ENCODE measurements around the gene NAAA. TPM values are rescaled to one million over a fixed set of nuclear protein-coding genes. Genes with fewer than 3 reads are reported as not detected.

Gene NAAA
- total RNA-seq, 4 donors from 2014 or later, result 54.2 to 93.5 (median 68.5) TPM

DNA sequence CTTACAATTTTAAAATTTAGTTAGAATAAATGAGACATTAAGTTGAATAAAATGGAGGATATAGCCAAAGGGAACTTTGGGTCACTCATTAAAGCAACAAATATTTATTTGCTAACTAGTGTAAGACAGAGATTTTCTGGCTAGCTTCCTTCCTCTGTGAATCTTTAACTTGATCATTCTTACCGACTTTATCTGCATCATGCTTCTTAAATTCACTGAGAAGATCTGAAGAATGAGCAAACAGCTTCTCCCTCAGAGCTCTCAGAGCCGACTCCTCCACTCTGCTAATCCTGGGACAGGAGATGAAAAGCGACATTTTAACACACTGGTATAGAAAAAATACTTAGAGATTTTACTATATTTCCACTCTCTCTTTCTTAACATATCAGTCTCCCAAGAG is 73.7 kb downstream of the NAAA start:
- Histone ChIP-seq H3K36me3 (no peaks in the 10 kb centered on the region), H3K4me1 (no peaks in the 10 kb centered on the region), H3K27ac (no peak overlapping the region), H3K27me3 (no peaks in the 10 kb centered on the region), H3K9me3 (no peaks in the 10 kb centered on the region), H3K4me3 (replicated peaks in 1 of 3) (no peak overlapping the region)
- intact Hi-C loops (cut with DNase I), result no loop called here
- no peak for TF ChIP-seq POLR2A (IDR thresholded peaks at IDR 0.05)
- TF ChIP-seq, protein P1, sequence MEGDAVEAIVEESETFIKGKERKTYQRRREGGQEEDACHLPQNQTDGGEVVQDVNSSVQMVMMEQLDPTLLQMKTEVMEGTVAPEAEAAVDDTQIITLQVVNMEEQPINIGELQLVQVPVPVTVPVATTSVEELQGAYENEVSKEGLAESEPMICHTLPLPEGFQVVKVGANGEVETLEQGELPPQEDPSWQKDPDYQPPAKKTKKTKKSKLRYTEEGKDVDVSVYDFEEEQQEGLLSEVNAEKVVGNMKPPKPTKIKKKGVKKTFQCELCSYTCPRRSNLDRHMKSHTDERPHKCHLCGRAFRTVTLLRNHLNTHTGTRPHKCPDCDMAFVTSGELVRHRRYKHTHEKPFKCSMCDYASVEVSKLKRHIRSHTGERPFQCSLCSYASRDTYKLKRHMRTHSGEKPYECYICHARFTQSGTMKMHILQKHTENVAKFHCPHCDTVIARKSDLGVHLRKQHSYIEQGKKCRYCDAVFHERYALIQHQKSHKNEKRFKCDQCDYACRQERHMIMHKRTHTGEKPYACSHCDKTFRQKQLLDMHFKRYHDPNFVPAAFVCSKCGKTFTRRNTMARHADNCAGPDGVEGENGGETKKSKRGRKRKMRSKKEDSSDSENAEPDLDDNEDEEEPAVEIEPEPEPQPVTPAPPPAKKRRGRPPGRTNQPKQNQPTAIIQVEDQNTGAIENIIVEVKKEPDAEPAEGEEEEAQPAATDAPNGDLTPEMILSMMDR (IDR thresholded peaks at IDR 0.05), result no peak
- DNase-seq, result no peak
- 65 to 70% methylated on average over 3 of the region's 3 CpGs for WGBS, 2 donors

Other genes starting within 250 kb of the NAAA start
- gene USO1, start 216.4 kb downstream of the NAAA start, total RNA-seq, result 100 to 1,000 TPM in 2 of 4 donors, 10 to 100 TPM in 2; 97.2 to 102 (median 100) TPM
- gene PPEF2, start 38.6 kb downstream of the NAAA start, total RNA-seq, result not detected
- gene SDAD1, start 49.9 kb upstream of the NAAA start, total RNA-seq, result 10 to 100 TPM; 40.7 to 57.1 (median 45.8) TPM
- gene CXCL9, start 66.5 kb upstream of the NAAA start, total RNA-seq, result 1 to 10 TPM in 3 of 4 donors, under 1 TPM in 1; 0.75 to 3.8 (median 1.7) TPM
- gene CXCL10, start 82.5 kb upstream of the NAAA start, total RNA-seq, result 1 to 10 TPM in 1 of 4 donors, not detected in 3; 2.7 TPM
- gene CXCL11, start 95.1 kb upstream of the NAAA start, total RNA-seq, result 1 to 10 TPM in 1 of 4 donors, not detected in 3; 1.3 TPM
- 1 to 10 TPM in 1 of 4 donors, not detected in 3; 2.1 TPM for gene ART3, start 133.7 kb upstream of the NAAA start, total RNA-seq
- gene NUP54, start 207.4 kb upstream of the NAAA start, total RNA-seq, result 10 to 100 TPM; 37.7 to 49.7 (median 48.8) TPM